GM19395 (cell line): ENCODE measurements around the gene DNASE1L1.

ENCODE experiments used
- ATAC-seq: cut with Tn5 transposase; IDR thresholded peaks from one replicate; pipeline ENCODE4 v1.9.1; 2021; ENCODE audit warnings: mild to moderate bottlenecking, moderate library complexity; ENCODE audit not compliant: unreplicated experiment

Gene DNASE1L1

DNA sequence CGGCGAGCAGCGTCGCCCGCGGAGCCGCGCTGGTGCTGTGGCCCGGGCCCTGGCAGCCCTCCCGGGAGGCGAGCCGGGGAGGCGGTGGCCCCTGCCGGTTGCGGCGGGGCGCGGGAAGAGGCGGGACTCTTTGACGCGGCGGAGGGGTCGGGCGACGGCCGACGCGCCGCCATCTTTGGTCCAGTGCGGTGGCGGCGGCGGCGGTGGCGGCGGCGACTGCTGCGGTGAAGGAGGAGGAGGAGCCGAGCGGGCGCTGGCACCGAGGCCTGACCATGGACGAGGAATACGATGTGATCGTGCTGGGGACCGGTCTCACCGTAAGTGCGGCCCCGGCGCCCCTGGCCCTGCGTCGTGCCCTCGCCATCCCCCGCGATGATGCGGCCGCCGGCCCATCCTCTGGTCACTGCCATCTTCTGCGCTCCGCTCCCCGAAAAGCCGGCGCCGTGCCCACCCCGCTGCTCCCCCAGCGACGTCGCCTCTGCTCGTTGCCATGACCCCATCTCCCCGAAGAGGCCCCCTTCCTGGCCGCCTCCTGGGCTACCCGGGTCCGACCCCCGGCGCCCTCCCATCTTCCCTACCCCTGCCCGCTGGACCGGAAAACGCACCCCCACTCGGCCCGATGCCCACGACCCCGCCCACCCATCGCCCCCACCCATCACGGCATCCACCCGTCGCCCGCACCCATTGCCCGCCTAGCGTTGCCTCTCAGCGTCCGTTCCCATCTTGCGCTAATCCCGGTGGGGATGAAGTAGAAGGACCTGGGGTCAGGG lies 28.1 kb upstream of the DNASE1L1 start, which contains the start of gene GDI1:
TSS of gene GDI1 (plus strand) at position 172 of the 770 bp plus-strand sequence. CDS start at position 273, 101 bp downstream.
- ATAC-seq, result peak; percentile 49

DNA sequence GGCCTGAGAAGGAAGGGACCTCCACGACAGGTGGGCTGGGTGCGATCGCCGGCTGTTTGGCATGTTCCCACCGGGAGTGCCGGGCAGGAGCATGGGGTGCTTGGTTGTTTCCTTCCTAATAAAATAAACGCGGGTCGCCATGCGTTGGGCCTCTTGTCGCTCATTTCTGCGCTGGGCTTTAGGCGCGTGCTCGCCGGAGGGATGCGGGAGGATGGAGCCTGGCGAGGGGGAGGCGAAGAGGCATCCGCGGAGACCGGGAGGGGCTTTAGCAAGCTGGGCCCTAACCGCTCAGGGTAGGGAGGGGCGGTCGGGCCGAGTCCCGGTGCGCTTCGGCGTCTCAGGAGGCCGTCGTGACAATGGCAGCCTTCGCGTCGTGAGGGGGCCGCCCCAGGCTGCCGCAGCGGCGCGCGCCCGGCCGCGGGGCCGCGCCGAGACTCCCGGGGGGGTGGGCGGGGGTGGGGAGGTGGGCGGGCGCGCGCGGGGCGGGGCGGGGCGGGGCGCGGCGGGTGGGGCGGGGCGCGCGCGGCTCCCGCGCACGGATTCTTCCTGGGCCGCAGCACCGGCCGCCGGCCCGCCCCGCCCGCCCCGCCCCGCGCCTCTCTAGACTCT lies 27.4 kb upstream of the DNASE1L1 start:
- peak; percentile 30 for ATAC-seq

DNA sequence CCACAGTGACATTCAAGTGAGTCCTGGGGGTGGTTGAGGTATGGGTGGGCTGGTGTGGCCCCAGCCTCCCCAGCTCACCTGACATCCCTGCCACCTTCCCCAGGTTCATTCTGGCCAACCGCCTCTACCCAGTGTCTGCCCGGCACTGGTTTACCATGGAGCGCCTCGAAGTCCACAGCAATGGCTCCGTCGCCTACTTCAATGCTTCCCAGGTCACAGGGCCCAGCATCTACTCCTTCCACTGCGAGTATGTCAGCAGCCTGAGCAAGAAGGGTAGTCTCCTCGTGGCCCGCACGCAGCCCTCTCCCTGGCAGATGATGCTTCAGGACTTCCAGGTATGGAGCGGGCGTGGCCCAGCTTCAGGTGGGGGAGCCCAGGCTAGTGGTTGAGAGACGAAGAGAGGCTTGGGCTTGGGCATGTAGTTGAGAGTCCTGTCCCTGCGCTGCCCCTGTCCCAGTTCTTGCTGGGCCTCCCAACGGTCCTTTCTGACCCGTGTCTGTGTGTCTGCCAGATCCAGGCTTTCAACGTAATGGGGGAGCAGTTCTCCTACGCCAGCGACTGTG lies 26.2 kb upstream of the DNASE1L1 start:
- no peak for ATAC-seq

DNA sequence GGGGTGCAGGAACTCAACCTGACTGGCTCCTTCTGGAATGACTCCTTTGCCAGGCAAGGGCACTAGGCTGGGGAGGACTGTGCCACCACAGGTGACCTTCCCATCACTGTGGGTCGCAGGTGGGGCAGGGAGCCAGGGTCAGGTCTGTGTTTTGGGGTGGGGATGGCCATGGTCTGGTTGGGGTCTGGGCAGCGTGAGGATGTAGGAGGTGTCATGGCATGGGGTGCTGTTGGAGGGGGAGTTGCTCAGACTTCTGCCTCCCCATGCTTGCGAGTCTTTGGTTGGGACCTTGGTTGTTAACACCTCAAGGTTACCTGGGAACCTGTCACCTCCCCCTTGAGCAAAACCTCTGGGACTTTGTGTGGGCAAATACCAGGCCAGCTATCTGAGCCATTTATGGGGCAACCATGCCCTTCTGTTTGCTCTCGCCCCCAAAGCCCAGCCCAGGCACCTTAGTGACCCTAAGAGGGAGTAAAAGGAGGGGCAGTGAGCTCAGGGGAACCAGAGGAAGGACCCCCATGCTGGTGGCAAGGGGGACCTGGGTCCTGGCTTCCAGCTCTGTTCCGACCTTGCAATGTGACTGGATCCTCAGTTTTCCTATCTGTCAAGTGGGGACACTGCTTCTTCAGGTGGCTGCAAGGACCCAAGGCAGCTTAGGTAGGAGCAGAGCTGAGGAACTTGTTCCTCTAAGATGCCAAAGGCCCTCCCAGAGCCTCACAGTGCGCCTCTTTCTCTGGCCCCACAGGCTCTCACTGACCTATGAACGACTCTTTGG lies 25.5 kb upstream of the DNASE1L1 start:
- no peak for ATAC-seq

DNA sequence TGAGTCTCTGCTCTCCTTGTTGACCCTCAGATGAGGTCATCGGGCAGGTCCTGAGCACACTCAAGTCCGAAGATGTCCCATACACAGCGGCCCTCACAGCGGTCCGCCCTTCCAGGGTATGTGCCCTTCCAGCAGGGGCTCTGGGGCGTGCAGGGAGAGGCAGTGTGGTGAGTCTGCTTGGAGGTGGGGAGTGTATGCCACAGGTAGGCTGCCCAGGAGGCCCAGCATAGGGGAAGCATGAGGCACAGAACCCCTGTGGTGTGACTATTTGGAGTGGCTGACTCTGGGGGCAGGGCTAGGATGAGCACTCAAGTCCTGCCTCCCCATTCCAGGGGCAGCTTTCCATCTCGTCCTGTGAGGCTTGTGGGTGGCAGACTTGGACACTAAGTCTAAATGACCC lies 24.6 kb upstream of the DNASE1L1 start:
- ATAC-seq, result no peak

DNA sequence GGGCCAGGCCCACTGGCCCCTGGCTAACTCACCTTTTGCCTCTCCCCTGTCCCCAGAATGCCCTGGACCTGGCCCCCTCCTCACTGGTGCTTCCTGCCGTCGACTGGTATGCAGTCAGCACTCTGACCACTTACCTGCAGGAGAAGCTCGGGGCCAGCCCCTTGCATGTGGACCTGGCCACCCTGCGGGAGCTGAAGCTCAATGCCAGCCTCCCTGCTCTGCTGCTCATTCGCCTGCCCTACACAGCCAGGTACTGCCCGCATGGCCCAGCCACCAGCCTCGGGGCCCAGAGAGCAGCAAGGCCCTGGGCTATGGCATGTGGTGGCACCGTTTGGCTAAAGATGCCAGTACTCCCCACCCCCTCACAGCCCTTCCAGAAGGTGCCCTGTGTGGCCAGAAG lies 23.2 kb upstream of the DNASE1L1 start:
- no peak for ATAC-seq

DNA sequence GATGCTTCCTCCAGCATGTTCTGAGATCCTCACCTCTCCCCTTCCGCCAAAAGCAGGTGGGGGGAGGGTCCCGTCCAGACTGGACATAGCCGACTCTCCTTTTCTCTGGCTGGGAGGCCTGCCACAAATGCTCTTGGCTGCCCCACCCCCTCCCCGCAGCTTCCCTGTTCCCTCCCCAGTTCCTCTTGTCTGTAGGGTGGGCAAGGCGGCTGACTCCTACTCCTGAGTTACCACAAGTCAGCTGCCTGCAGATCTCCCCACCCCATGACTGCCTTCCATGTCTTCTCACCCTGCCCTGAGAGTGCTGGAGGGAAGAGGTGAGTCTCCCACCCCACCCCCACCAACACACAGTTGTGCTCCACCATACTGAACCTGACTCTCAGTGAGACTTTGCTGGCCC lies 22.3 kb upstream of the DNASE1L1 start:
- no peak for ATAC-seq

DNA sequence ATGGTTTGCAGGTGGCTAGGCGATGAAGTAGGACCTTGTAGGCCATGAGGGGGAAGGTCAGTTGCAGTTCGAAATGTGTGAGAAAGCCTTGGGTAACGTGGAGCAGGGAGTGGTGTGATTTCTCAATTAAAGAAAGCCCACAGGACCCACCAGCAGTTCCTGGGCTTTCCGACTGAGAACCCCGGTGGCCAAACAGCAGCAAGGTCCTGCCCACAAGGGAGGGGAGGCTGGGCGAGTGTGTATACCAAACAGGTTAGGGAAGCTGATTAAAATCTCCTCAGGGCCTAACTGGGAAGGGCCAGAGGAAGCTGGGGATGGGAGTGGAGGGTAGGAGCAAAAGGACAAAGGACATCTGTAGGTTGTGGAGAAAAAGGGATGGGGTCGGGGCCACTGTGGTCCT lies 21.9 kb upstream of the DNASE1L1 start:
- no peak for ATAC-seq

DNA sequence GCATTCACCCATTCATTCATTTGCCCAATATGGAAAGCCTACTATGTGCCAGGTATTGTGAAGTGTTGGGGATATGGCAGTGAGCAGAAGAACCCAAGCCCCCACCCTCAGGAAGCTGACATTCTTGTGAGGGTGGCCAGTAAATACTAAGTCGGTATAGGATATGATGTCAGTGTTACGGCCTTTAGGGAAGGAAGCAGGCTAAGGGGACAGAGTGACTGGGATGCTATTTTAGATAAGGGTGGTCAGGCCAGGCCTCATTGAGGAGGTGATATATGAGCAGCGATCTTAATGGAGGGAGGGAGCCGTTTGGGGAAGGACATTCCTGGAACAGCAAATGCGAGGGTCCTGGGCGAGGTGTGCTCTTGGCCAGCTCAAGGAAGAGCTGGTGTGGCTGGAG lies 21.4 kb upstream of the DNASE1L1 start:
- no peak for ATAC-seq

DNA sequence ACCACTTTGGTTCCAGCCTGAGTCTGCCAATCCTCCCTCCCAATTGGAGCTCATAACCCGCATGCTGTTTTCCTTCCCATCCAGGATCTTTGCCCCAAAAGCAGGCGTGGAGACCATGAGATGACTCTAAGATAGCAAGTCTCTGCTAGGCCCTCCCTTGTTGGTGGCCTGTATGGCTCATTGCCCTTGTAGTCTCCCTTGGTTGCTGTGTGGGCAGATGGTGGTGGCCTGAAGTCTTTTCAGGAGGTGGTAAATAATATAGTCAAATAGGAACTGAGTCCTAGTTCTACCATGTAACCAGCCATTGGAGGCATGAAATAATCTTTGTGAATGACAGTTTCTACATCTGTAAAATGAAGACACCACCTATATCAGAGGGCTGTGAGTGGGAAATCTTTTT lies 20.7 kb upstream of the DNASE1L1 start:
- ATAC-seq, result no peak

DNA sequence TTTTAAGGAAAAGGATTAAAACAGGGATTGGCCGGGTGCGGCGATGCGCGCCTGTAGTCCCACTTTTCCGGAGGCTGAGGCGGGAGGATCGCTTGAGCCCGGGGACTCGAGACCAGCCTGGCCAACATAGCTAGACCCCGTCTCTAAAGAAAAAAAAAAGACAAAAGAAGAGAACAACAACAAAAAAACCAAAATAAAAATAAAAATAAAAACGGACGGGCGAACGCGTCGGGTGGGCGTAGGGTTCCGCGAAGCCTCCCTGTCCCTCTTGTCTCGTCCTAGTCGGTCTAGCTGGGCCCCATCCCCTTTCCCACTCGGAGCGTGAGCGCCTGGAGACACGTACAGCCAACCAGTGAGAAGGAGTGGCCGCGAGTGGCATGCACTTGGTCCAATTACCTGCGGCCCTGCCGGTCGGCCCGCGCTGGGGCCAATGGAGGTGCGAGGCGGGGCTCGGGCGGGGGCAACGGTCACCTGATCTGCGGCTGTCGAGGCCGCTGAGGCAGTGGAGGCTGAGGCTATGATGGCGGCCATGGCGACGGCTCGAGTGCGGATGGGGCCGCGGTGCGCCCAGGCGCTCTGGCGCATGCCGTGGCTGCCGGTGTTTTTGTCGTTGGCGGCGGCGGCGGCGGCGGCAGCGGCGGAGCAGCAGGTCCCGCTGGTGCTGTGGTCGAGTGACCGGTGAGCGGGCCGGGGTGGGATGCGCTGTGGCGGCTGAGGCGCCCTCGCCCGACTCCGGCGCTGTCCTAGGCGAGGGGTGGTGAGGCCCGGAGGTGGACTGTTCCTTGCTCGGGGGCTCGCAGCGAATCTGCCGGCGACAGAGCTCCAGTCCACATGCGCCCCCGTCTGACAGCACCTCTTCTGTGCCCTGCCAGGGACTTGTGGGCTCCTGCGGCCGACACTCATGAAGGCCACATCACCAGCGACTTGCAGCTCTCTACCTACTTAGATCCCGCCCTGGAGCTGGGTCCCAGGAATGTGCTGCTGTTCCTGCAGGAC lies 19.4 kb upstream of the DNASE1L1 start, which contains the start of gene ATP6AP1:
TSS of gene ATP6AP1 (plus strand) at position 502 of the 996 bp plus-strand sequence. CDS start at position 518, 16 bp downstream.
- ATAC-seq, result peak; percentile 95

DNA sequence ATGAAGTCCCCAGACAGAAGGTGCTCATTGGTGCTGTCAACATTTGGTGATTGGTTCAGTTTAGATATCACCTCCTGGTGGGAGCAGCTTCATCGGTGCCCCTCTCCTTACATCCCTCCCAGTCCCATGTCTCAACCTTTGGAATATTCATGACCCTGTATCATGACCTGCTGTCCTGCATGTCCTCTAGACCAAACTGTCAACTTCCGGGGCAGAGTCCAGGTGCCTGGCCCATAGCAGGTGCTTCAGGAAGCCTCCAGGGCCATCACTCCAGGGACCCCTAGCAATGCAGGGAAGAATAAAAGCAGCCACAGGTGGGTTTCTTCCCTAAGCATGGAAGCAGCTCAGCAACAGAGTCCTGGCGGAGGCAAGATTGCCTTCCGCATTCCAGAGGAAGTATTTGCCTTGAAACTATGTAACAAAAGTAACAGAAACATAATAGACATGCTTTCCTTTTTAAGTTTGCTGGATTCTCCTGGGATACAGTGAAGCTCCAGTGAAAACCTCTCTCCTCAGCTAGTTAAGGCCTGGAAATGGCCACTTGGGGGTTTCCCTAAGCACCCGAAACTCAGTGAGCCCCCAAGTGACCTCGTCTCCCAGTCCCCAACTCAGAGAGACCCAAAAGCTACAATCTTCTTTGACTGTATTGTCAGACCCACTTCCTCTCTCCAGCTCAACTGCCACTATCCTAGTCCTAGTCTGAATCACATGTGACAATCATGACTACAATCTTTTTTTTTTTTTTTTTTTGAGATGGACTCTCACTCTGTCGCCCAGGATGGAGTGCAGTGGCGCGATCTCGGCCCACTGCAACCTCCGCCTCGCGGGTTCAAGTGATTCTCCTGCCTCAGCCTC lies 18.1 kb upstream of the DNASE1L1 start:
- no peak for ATAC-seq

DNA sequence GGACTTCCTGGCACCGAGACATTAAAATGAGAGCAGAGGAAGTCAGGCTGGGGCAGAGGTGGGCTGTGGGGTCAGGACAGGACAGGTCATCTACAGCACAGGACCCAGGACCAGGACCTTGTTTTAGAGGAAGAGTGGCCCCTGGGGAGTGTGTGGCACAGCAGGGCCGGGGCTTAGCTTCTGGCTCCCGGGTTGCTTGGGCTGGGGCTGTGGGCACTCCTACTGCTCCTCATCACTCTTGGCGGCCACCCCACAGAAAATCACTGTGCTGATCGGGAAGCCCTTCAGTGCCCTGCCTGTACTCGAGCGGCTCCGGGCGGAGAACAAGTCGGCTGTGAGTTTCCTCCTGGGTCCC lies 11.3 kb upstream of the DNASE1L1 start:
- ATAC-seq, result no peak

DNA sequence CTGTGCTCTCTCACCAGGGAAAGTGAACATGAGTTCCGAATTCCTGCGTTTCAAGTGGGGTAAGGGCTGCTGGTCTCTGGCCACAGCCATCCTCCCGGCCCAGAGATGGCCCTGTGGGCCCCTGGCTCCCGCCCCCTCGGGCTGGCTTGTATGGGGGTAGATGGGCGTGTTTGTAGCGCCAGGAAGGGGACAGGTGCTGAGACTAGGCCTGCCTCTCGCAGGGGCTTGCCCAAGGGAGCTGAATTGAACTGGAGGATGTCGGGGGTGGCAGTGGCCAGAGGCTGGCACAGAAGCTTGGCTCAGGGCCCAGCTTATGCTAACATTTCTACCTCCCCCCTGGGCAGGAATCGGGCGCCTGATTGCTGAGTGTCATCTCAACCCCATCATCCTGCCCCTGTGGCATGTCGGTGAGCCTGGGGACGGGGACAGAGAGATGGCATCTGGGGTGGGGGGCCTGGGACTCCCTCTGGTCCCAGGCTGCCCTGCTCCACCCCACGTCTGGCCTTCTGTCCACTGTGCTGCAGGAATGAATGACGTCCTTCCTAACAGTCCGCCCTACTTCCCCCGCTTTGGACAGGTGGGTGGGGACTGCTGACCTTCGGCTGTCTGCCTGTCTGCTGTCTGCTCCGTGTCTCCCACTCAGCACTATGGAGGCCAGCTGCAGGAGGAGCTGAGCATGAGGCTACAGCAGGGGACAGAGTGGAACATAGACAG lies 10.8 kb upstream of the DNASE1L1 start:
- no peak for ATAC-seq

DNA sequence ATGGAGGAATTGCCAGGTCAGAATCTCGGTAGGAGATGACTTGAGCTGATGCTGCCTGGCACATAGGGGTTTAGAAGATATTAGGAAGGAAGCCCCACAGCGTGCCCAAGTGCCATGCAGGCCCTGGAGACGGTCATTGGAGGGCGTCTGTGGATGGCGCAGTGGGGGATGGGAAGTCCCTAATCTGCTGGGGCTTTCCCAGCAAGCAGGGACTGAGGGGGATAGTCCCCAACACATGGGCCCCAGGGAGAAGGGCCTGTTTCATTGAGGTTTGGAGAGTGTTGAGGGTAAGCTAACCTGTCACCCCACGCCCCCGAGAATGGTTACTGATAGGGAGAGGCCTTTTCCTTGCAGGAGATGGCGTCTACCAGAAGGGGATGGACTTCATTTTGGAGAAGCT lies 10.1 kb upstream of the DNASE1L1 start:
- ATAC-seq, result no peak

DNA sequence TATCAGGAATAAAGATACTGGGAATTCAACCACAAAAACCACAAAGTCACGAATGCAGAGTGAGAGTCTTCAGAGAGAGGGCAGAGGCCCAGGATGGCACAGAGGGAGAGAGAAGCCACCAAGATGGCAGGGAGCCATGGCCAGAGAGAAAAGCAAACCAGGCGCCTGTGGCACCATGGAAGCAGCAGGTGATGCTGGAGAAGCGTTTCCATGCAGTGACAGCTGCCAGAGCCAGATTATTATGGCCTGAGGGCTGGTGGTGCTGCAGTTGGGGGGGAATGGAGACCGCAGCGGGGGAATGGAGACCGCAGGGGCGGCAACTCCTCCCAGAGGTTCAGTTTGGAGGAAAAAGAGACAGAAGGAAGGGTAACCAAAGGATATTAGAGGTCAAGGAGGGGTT lies 8.1 kb upstream of the DNASE1L1 start:
- no peak for ATAC-seq

DNA sequence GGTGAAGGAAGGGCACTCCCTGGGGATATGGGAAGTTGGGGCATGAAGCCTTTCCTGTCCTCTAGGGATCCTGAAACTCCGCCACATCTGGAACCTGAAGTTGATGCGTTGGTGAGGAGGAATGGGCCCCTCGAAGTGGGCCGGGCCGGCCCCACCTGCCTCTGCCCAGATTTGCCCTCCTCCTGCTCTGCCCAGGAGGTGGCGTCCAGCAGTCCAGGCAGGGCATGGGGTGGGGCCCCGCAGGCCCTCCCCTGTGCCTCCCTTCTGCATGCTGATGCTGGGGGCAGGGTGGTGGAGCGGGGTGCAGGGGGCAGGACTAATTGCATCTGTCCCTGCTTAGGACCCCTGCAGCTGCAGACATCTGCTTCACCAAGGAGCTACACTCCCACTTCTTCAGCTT lies 4.1 kb upstream of the DNASE1L1 start:
- ATAC-seq, result no peak

DNA sequence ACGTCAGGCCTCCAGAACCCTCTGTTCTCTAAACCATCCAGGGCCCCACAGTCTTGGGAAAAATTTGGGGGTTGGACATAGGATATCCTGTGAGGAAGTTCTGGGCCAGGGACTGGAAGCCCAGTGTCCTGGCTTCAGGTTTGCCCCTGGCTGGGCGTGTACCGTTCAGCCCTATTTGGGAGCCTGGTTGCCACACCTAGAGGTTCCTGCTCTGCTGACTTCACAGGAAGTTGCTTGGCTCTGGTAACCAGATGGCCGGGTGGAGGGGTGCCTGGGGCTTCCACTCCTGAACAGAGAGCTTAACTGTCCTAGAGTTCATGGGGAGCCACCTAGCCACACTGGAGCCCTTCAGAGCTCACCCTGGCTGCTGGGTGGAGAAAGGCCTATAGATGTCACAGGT lies 3.4 kb upstream of the DNASE1L1 start:
- ATAC-seq, result no peak

DNA sequence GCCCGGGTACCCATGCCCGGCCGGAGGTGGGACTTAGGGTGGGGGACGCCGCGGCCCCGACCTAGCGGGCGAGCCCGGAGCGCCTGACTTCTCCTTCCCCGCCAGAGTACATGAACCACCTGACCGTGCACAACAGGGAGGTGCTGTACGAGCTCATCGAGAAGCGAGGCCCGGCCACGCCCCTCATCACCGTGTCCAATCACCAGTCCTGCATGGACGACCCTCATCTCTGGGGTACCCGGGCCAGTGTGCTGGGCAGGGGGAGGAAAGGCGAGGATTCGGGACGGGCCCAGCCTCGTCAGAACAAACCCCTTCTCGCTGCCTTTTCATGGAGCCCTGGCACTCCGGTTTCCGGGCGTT lies 2.9 kb upstream of the DNASE1L1 start:
- peak; percentile 48 for ATAC-seq
